GM12801 (cell line): ENCODE data around the gene CCSER1.

Source experiments
- CTCF ChIP-seq: IDR thresholded peaks from one replicate; pipeline ENCODE4 v1.5.1; 2011; ENCODE audit warnings: control low read depth; ENCODE audit not compliant: insufficient read length; ENCODE audit errors: extremely low read depth

Gene CCSER1

GRCh38 chr4:90148574-90149148, 21.5 kb downstream of the CCSER1 start:
- TF ChIP-seq CTCF = no peak

- no peak for TF ChIP-seq CTCF
Observed at GRCh38 chr4:90152024-90152423, 24.8 kb downstream of the CCSER1 start.

- TF ChIP-seq CTCF = no peak
Observed at GRCh38 chr4:90159193-90159592, 32.0 kb downstream of the CCSER1 start.

GRCh38 chr4:90160044-90160443, 32.9 kb downstream of the CCSER1 start:
- no peak for TF ChIP-seq CTCF

GRCh38 chr4:90162566-90162965, 35.4 kb downstream of the CCSER1 start:
- TF ChIP-seq CTCF = no peak

GRCh38 chr4:90163872-90164271, 36.7 kb downstream of the CCSER1 start:
- TF ChIP-seq CTCF = no peak

GRCh38 chr4:90165883-90166282, 38.7 kb downstream of the CCSER1 start:
- no peak for TF ChIP-seq CTCF
